ENCODE results near the gene SYT12.

- TF ChIP-seq EZH2 (IDR thresholded peaks at IDR 0.05; ENCODE audit: insufficient read depth, poor library complexity, severe bottlenecking), result no peak
- TF ChIP-seq EZH2phosphoT487 (IDR thresholded peaks at IDR 0.05; ENCODE audit: insufficient read depth, low read depth), result no peak
Observed at GRCh38 chr11:67006029-67006884, 16.7 kb upstream of the SYT12 start.

Data from GM23248 (cell line).